Skeletal muscle satellite cell (primary cell): ENCODE measurements around the gene RBM33.

Experiments
- H3K27me3 ChIP-seq: 2 replicates; pipeline ENCODE4 v1.7.0; 2013; ENCODE audit warnings: low read length; ENCODE audit not compliant: control insufficient read depth, insufficient read depth
- H3K36me3 ChIP-seq: 2 replicates; pipeline ENCODE4 v1.7.0; 2013; ENCODE audit warnings: mild to moderate bottlenecking, control low read depth, low read length; ENCODE audit not compliant: insufficient read depth
- H3K4me1 ChIP-seq: 2 replicates; pipeline ENCODE4 v1.7.0; 2013; ENCODE audit warnings: low read length; ENCODE audit not compliant: control insufficient read depth, insufficient read depth
- H3K4me2 ChIP-seq: 2 replicates; pipeline ENCODE4 v1.7.0; 2013; ENCODE audit warnings: mild to moderate bottlenecking, low read length
- H3K4me3 ChIP-seq: 2 replicates; pipeline ENCODE4 v1.7.0; 2013; ENCODE audit warnings: low read length
- H3K9ac ChIP-seq: 2 replicates; pipeline ENCODE4 v1.7.0; 2013; ENCODE audit warnings: mild to moderate bottlenecking, low read depth, low read length, moderate library complexity
- H3K9me3 ChIP-seq: replicated peaks from 2 replicates; pipeline ENCODE4 v1.7.0; 2013; ENCODE audit warnings: mild to moderate bottlenecking, control low read depth, low read length

Gene RBM33

DNA sequence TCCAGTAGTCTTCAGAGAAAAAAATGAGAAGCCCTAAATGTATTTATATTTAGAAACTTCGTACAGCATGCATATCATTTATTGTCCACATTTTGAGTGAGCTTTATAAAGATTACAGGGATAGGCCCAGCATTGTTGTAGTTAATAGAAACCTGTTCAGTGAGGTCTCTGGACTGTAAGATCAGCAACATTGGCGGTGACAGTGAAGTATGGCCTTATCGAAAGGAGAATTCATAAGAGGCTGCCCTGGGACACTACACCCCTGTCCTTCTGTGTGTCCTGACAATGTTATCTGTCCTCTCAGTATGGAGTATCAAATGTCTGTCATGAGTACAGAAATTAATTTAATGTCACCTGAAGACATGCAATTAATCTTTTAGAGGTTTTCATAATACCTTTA lies 110.6 kb downstream of the RBM33 start:
- H3K4me1 ChIP-seq, result peaks cover 9% of the 10 kb centered on the region
- H3K36me3 ChIP-seq, result no peaks in the 10 kb centered on the region
- H3K9me3 ChIP-seq, result no peaks in the 10 kb centered on the region
- H3K4me2 ChIP-seq, result no peak overlapping the region
- H3K9ac ChIP-seq, result no peak overlapping the region
- no peak overlapping the region for H3K4me3 ChIP-seq
- H3K27me3 ChIP-seq, result no peaks in the 10 kb centered on the region

DNA sequence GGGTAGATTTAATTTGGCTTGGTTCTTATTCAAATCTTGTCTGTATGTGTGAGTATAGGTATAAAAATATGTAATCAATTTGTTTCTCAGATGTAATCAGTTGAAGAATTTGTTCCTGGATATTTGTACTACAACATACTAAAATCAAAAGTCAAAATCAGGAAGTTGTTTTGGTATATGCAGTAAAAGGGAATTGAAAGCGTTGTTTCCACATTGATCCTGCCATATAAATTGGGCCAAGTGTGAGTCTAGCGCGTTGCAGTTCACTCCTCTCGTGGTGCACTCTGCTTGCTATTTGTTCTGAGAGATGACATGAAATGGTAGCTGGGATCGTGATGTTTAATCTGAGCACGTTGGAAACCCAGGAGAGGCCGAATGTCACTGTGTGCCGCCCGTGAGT lies 111.9 kb downstream of the RBM33 start:
- no peak overlapping the region for H3K4me3 ChIP-seq
- no peaks in the 10 kb centered on the region for H3K36me3 ChIP-seq
- H3K27me3 ChIP-seq, result no peaks in the 10 kb centered on the region
- no peak overlapping the region for H3K9ac ChIP-seq
- H3K9me3 ChIP-seq, result no peaks in the 10 kb centered on the region
- H3K4me1 ChIP-seq, result peaks cover 1% of the 10 kb centered on the region
- no peak overlapping the region for H3K4me2 ChIP-seq

DNA sequence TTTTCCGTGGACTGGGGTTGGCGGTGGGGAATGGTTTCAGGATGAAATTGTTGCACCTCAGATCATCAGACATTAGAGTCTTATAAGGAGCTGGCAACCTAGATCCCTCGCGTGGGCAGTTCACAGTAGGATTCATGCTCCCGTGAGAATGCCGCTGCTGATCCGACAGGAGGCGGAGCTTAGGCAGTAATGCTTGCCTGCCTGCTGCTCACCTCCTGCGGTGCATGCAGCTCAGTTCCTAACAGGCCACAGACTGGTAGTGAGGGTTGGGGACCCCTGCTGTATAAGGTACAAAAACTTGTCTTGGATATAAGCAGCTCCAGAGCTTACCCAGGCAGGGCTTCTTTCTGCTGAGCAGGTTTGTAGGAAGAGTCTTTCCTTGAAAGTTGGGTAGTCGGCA lies 113.9 kb downstream of the RBM33 start:
- Histone ChIP-seq H3K9ac (no peak overlapping the region), H3K27me3 (no peaks in the 10 kb centered on the region), H3K4me1 (no peaks in the 10 kb centered on the region), H3K36me3 (no peaks in the 10 kb centered on the region), H3K4me3 (no peak overlapping the region), H3K9me3 (no peaks in the 10 kb centered on the region), H3K4me2 (no peak overlapping the region)

DNA sequence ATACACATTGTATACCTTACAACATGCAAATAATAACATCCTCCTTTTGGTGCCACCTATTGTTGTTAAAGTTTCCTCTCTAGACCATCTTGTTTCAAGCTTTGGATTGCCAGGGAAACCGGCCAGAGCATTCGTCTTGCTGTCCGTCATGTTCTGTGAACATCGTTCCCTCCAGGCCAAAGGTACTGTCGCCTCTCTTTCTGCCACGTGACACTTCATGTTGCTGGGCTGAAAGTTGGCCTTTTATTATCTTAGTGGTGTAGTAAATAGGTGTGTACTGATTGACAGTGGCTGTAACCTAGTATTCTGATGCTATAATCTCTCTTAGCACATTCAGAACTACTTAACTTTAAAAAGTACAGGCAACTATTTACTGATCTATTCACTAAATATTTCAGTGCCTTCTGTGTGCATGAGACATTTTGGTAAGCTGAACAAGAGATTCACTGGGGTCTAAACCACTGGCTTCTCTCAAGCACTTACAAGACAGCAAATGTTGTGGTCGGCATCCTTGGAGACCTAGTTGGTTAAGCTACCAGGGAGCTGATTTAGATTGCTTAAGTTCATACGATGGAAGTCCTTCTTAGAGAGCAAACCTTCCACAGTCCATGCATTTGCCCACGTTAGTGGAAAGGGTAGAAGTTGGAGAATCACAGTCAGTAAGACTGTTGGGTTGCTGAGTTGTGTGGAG lies 115.4 kb downstream of the RBM33 start:
- Histone ChIP-seq H3K9ac (no peak overlapping the region), H3K4me3 (no peak overlapping the region), H3K4me1 (no peaks in the 10 kb centered on the region), H3K27me3 (no peaks in the 10 kb centered on the region), H3K36me3 (peaks cover 12% of the 10 kb centered on the region), H3K4me2 (no peak overlapping the region), H3K9me3 (no peaks in the 10 kb centered on the region)

DNA sequence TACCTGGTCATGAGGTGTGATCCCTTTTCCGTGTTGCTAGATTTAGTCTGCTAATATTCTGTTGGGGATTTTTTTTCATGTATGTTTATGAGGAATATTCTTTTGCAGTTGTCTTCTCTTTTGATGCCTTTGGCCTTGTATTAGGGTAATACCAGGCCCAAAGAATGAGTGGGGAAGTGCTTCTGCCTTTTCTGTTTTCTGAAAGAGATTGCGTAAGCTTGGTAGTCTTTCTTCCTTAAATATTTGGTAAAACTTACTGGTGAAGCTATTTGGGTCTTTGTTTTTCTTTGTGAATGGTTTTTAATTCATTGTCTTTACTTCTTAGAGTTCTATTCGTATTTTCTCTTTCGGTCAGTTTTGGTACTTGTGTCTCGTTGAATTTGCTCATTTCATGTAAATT lies 116.7 kb downstream of the RBM33 start:
- Histone ChIP-seq H3K36me3 (peaks cover 13% of the 10 kb centered on the region), H3K9me3 (no peaks in the 10 kb centered on the region), H3K9ac (no peak overlapping the region), H3K4me2 (no peak overlapping the region), H3K4me1 (no peaks in the 10 kb centered on the region), H3K4me3 (no peak overlapping the region), H3K27me3 (no peaks in the 10 kb centered on the region)

DNA sequence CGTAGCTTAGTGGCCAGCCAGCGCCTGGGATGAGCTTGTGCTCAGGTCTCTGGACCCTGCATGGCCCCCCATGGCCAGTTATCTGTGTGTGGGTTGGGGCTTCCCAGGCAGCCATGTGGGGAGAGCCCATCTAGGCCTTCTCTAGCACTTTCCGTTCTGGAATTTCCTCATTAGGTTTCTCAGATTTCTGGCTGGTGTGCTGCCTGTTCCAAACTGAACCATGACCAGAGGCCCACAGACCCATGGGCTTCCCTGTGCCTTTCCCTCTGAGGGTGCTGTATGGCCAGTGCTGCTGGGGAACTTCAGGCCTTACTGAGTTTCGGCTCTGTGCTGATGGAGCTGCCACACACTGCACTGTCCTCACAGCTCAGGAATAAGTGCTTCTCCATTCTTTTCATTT lies 117.6 kb downstream of the RBM33 start:
- no peak overlapping the region for H3K4me2 ChIP-seq
- no peaks in the 10 kb centered on the region for H3K9me3 ChIP-seq
- H3K36me3 ChIP-seq, result peaks cover 20% of the 10 kb centered on the region
- H3K4me3 ChIP-seq, result no peak overlapping the region
- no peak overlapping the region for H3K9ac ChIP-seq
- H3K4me1 ChIP-seq, result no peaks in the 10 kb centered on the region
- no peaks in the 10 kb centered on the region for H3K27me3 ChIP-seq

DNA sequence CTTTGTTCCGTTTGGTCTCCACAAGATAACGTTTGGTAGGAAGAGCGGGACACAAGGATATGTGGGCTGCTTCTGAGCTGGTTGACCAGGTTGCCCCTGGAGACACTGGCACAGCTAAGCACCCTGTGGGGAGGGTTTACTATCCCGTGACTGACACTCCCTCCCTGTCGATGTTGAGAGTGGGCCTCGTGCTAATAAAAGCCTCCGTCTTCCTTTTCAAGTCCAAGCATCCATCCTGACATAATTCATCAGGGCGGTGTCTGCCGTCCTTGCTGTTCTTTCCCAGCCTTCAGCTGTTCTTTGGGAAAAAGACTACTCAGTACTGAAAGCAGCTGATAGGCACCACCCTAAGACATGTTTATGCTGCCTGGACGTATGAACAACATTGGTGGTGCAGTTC lies 118.2 kb downstream of the RBM33 start:
- Histone ChIP-seq H3K4me3 (no peak overlapping the region), H3K9me3 (no peaks in the 10 kb centered on the region), H3K4me1 (no peaks in the 10 kb centered on the region), H3K9ac (no peak overlapping the region), H3K36me3 (peaks cover 26% of the 10 kb centered on the region), H3K27me3 (no peaks in the 10 kb centered on the region), H3K4me2 (no peak overlapping the region)

DNA sequence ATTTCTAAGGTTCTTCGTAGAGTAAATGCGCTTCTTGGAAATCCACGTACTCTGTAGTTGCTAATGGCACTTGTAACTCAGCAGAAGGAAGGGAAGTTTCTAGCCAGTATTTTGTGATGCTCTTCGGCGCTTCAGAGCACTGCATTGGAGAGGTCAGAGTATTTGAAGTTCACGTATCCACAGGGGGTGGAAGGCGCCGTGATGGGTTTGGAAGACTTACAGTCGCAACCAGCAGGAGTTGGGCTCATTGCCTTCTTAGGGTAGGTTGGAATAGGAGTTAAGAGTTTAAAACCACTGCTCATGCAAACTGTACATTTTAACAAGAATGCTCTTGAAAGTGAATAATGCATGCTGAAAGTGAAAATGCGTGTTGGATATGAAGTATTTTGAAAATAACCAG lies 118.7 kb downstream of the RBM33 start:
- Histone ChIP-seq H3K9me3 (no peaks in the 10 kb centered on the region), H3K4me2 (no peak overlapping the region), H3K4me3 (no peak overlapping the region), H3K4me1 (no peaks in the 10 kb centered on the region), H3K9ac (no peak overlapping the region), H3K27me3 (no peaks in the 10 kb centered on the region), H3K36me3 (peaks cover 30% of the 10 kb centered on the region)

DNA sequence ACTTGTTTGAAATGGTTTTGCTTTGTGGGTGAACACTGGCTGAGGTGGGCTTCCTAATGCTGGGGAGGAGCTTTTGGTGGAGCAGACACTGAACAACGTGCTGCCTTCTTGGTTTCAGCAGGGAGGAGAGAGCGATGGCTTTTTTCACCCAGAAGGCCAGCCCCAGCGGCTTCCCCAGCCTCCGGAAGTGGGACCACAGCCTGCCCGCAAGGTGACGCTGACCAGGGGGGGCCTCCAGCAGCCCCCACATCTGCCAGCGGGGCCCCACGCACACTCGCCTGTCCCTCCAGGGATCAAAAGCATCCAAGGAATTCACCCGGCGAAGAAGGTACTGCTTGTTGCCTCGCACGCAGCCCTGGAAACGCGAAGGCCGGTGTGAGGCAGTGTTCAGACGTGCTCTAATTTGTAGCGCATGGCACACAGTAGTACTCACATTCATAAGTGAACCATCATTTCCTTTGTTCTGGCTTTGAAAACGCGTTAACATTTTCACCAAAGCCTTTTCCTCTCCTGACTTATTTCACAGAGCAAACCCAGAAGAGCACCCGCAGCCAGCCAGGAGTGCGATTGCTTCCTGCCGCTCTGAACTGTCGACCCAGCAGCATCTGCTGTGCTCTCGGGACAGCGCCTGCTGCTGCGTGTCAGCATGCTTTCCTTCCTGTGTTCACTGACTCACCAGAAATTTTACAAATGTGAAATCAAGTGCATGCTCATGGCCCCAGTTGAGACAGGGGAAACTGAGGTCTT lies 119.4 kb downstream of the RBM33 start:
- Histone ChIP-seq H3K9me3 (no peaks in the 10 kb centered on the region), H3K4me1 (no peaks in the 10 kb centered on the region), H3K9ac (no peak overlapping the region), H3K36me3 (peaks cover 30% of the 10 kb centered on the region), H3K4me3 (no peak overlapping the region), H3K4me2 (no peak overlapping the region), H3K27me3 (no peaks in the 10 kb centered on the region)

DNA sequence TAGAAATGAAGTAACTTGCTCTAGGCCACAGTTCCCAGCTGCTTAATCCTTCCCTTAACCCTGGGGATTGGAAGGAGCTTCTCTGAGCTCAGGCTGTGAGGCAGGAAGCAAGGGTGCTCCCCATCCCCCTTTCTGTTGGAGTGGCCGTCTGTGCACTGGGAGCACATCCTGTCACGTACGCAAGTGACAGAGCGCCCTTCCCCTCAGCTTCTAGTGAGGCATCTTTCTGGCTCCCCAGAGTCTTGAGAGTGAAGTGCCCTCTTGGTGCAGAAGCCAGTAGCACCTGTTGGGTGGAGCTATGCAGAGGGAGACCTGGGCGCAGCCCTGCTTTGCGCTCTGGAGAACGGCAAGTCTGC lies 120.0 kb downstream of the RBM33 start:
- H3K36me3 ChIP-seq, result peaks cover 34% of the 10 kb centered on the region
- no peaks in the 10 kb centered on the region for H3K27me3 ChIP-seq
- no peak overlapping the region for H3K4me3 ChIP-seq
- H3K9ac ChIP-seq, result no peak overlapping the region
- H3K4me1 ChIP-seq, result peaks cover 5% of the 10 kb centered on the region
- H3K9me3 ChIP-seq, result no peaks in the 10 kb centered on the region
- no peak overlapping the region for H3K4me2 ChIP-seq

DNA sequence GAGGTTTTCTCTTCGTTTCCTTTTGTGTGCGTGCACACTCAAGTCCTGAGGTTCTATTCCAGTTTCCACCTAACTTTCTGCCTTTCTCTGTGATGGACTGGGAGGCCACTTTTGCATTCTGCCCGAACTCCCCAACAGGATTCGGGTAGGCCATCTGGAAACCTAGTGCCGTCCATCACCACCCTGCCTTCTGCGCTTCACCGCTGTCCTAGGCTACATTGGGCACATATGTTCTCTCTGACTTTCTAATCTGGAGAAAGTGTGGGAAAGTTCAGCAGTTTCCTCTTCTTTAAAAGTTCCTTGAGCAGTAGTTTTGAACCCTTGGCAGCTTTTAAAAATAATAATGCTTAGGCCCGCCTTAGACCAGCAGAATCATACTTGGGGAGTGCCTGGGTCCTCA lies 121.0 kb downstream of the RBM33 start:
- Histone ChIP-seq H3K27me3 (no peaks in the 10 kb centered on the region), H3K4me3 (no peak overlapping the region), H3K9ac (no peak overlapping the region), H3K4me2 (no peak overlapping the region), H3K4me1 (peaks cover 13% of the 10 kb centered on the region), H3K36me3 (peaks cover 34% of the 10 kb centered on the region), H3K9me3 (no peaks in the 10 kb centered on the region)

DNA sequence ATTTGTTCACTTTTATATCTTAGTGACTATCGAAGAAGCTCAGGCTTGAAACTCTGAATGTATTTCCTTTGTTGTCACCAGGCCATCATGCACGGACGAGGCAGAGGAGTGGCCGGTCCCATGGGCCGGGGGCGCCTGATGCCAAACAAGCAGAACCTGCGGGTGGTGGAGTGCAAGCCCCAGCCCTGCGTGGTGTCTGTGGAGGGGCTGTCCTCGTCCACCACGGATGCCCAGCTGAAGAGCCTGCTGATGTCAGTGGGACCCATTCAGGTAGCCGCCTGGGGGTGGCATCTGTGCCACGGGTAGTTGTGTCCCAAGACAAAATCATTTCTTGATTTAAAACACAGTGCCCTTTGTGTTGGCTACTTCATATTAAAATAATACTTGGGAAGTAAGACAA lies 121.9 kb downstream of the RBM33 start:
- no peak overlapping the region for H3K4me2 ChIP-seq
- H3K9me3 ChIP-seq, result no peaks in the 10 kb centered on the region
- no peak overlapping the region for H3K9ac ChIP-seq
- H3K27me3 ChIP-seq, result no peaks in the 10 kb centered on the region
- H3K4me1 ChIP-seq, result peaks cover 13% of the 10 kb centered on the region
- H3K4me3 ChIP-seq, result no peak overlapping the region
- H3K36me3 ChIP-seq, result peaks cover 41% of the 10 kb centered on the region
